A549 (cell line): ENCODE results near the gene GPANK1. TPM values are rescaled to one million over a fixed set of nuclear protein-coding genes. Genes with fewer than 3 reads are reported as not detected.

ENCODE experiments used
- ATAC-seq, 2 experiments: fragments of 200-7000 bp in 1 of 2; fragments of >200 bp in 1 of 2; cut with Nextera tagmentation in 1 of 2; cut with Tn5 transposase in 1 of 2; 3 replicates each; pipeline versions ENCODE4 v1.8.0 to v1.9.1; 2018 to 2020; ENCODE audit warnings: mild to moderate bottlenecking in 1 of 2, moderate library complexity in 1 of 2
- CTCF ChIA-PET: fragments of 300-600 bp; sonication (Branson Sonifier 250); formaldehyde crosslinking; extraction: SDS; loops from one replicate; lab custom pipeline; 2021; ENCODE audit warnings: antibody characterized with exemption, inconsistent platforms; lab: Yijun Ruan, JAX
- POLR2A ChIA-PET: fragments of 350-600 bp; formaldehyde crosslinking; extraction: SDS; loops from one replicate; lab custom pipeline; 2021; ENCODE audit warnings: antibody characterized with exemption, inconsistent platforms; lab: Yijun Ruan, JAX
- DNase-seq, 2 experiments: peaks; one replicate each; pipeline versions ENCODE4 v3.0.0 to v3.0.0-alpha.2; 2011 to 2016; ENCODE audit warnings: low read depth in 1 of 2, low spot score in 1 of 2
- FAIRE-seq: peaks from 2 replicates; lab custom pipeline; 2011; peaks lifted over from hg19 to GRCh38; lab: Jason Lieb, UNC
- H3K27ac ChIP-seq, 2 experiments: fragments of >200 bp; sonication (Bioruptor Twin); formaldehyde crosslinking; 3 replicates each; pipeline ENCODE4 v1.5.1; 2016 to 2017
- H3K4me1 ChIP-seq: fragments of >200 bp; sonication (Bioruptor Twin); formaldehyde crosslinking; 3 replicates; pipeline ENCODE4 v1.6.1; 2016
- H3K4me2 ChIP-seq: fragments of >200 bp; sonication (Bioruptor Twin); formaldehyde crosslinking; 3 replicates; pipeline ENCODE4 v1.6.1; 2016
- H3K4me3 ChIP-seq: fragments of >200 bp; sonication (Bioruptor Twin); formaldehyde crosslinking; 3 replicates; pipeline ENCODE4 v1.5.1; 2016
- H3K9me3 ChIP-seq: fragments of >200 bp; sonication (Bioruptor Twin); formaldehyde crosslinking; 3 replicates; pipeline ENCODE4 v1.6.1; 2016
- BHLHE40 ChIP-seq: IDR thresholded peaks from 2 replicates; pipeline ENCODE4 v1.6.1; 2012; ENCODE audit warnings: low read depth, low read length, inconsistent platforms
- CBX8 ChIP-seq: fragments of 200-600 bp; sonication (generic); IDR thresholded peaks from 2 replicates; pipeline ENCODE4 v1.6.1; 2016
- CHD4 ChIP-seq: fragments of 200-600 bp; sonication (generic); IDR thresholded peaks from 2 replicates; pipeline ENCODE4 v1.6.1; 2016; ENCODE audit warnings: antibody characterized with exemption, mild to moderate bottlenecking, borderline replicate concordance
- EHF ChIP-seq: fragments of 250-450 bp; sonication (Bioruptor Pico); IDR thresholded peaks from 2 replicates; pipeline ENCODE4 v1.5.0; 2020; ENCODE audit warnings: mild to moderate bottlenecking
- FOSB ChIP-seq: fragments of 250-450 bp; sonication (Bioruptor Pico); IDR thresholded peaks from 2 replicates; pipeline ENCODE4 v1.5.0; 2020; ENCODE audit warnings: mild to moderate bottlenecking, moderate library complexity
- FOXS1 ChIP-seq: fragments of 250-450 bp; sonication (Bioruptor Pico); IDR thresholded peaks from 2 replicates; pipeline ENCODE4 v1.5.0; 2020; ENCODE audit warnings: mild to moderate bottlenecking, moderate library complexity
- GATA3 ChIP-seq: IDR thresholded peaks from 2 replicates; pipeline ENCODE4 v1.6.1; 2012; ENCODE audit warnings: borderline replicate concordance
- HEYL ChIP-seq: fragments of 250-450 bp; sonication (Bioruptor Pico); IDR thresholded peaks from 2 replicates; pipeline ENCODE4 v1.8.0; 2021; ENCODE audit warnings: mild to moderate bottlenecking, moderate library complexity
- HOXB5 ChIP-seq: fragments of 250-450 bp; sonication (Bioruptor Pico); IDR thresholded peaks from 2 replicates; pipeline ENCODE4 v1.5.0; 2020; ENCODE audit warnings: mild to moderate bottlenecking, moderate library complexity
- JUNB ChIP-seq: fragments of >200 bp; sonication (Bioruptor Twin); formaldehyde crosslinking; IDR thresholded peaks from 2 replicates; pipeline ENCODE4 v1.6.1; 2016
- KDM5A ChIP-seq: fragments of 200-600 bp; sonication (generic); IDR thresholded peaks from 2 replicates; pipeline ENCODE4 v1.6.1; 2016; ENCODE audit warnings: antibody characterized with exemption, mild to moderate bottlenecking
- MAFK ChIP-seq: fragments of 450-650 bp; IDR thresholded peaks from 2 replicates; pipeline ENCODE4 v1.6.1; 2014; ENCODE audit not compliant: partially characterized antibody
- MAZ ChIP-seq: fragments of 150-350 bp; IDR thresholded peaks from 2 replicates; pipeline ENCODE4 v1.6.1; 2014; ENCODE audit warnings: antibody characterized with exemption, low read depth, low read length, borderline replicate concordance
- NPAS2 ChIP-seq: fragments of 250-450 bp; sonication (Bioruptor Pico); IDR thresholded peaks from 2 replicates; pipeline ENCODE4 v1.8.0; 2022; ENCODE audit warnings: mild to moderate bottlenecking, moderate library complexity, borderline replicate concordance
- POLR2A ChIP-seq: IDR thresholded peaks from 2 replicates; pipeline ENCODE4 v1.6.1; 2012; ENCODE audit warnings: mild to moderate bottlenecking, low read length
- RARB ChIP-seq: fragments of 250-450 bp; sonication (Bioruptor Pico); IDR thresholded peaks from 2 replicates; pipeline ENCODE4 v1.8.0; 2021; ENCODE audit warnings: mild to moderate bottlenecking, moderate library complexity
- SMC3 ChIP-seq: fragments of >200 bp; sonication (Bioruptor Twin); formaldehyde crosslinking; IDR thresholded peaks from 3 replicates; pipeline ENCODE4 v1.6.1; 2018; ENCODE audit warnings: inconsistent platforms
- TFCP2L1 ChIP-seq: fragments of 250-450 bp; sonication (Bioruptor Pico); IDR thresholded peaks from 2 replicates; pipeline ENCODE4 v1.5.0; 2021; ENCODE audit warnings: mild to moderate bottlenecking
- TP53 ChIP-seq: fragments of 250-450 bp; sonication (Bioruptor Pico); IDR thresholded peaks from 2 replicates; pipeline ENCODE4 v1.5.0; 2021; ENCODE audit warnings: mild to moderate bottlenecking, moderate library complexity
- ZC3H11A ChIP-seq: fragments of 450-650 bp; IDR thresholded peaks from 2 replicates; pipeline ENCODE4 v1.6.1; 2014; ENCODE audit warnings: antibody characterized with exemption, mild to moderate bottlenecking
- ZNF302 ChIP-seq: fragments of 250-450 bp; sonication (Bioruptor Pico); IDR thresholded peaks from 2 replicates; pipeline ENCODE4 v1.9.0; 2021; ENCODE audit warnings: inconsistent platforms, mild to moderate bottlenecking, moderate library complexity
- WGBS: methylation state at CpG from one replicate; pipeline ENCODE4 v1.1.6; 2017; ENCODE audit errors: missing lambda C conversion rate; 5-methylcytosine and 5-hydroxymethylcytosine counted together
- polyA plus RNA-seq, 4 experiments: library from polyadenylated mRNA; depleted of rRNA in 3 of 4; stranded (reverse); fragments of >200 nt; fragmentation: RNase III in 1 of 4; extraction: RNeasy Plus Mini Kit Qiagen cat#74134 plus additional on column Dnase treatment in 1 of 4; gene quantifications; 2 replicates in 3 of 4; 3 replicates in 1 of 4; pipeline ENCODE4 v1.2.3, GENCODE V29; 2011 to 2017
- TF ChIP-seq, protein P1 (sequence below): fragments of 250-450 bp; sonication (Bioruptor Pico); IDR thresholded peaks from 2 replicates; pipeline ENCODE4 v1.5.0; 2020; ENCODE audit warnings: low read depth, mild to moderate bottlenecking, moderate library complexity
- TF ChIP-seq, protein P2 (sequence below): fragments of >200 bp; sonication (Bioruptor Twin); formaldehyde crosslinking; IDR thresholded peaks from 2 replicates; pipeline ENCODE4 v1.6.1; 2016
- TF ChIP-seq, protein P3 (sequence below): fragments of 150-350 bp; IDR thresholded peaks from 2 replicates; pipeline ENCODE4 v1.6.1; 2014; ENCODE audit warnings: low read depth, mild to moderate bottlenecking, low read length
- TF ChIP-seq, protein P4 (sequence below): IDR thresholded peaks from 2 replicates; pipeline ENCODE4 v1.6.1; 2012
- TF ChIP-seq, protein P5 (sequence below): fragments of >200 bp; sonication (Bioruptor Twin); formaldehyde crosslinking; IDR thresholded peaks from 3 replicates; pipeline ENCODE4 v1.6.1; 2016
- TF ChIP-seq, protein P6 (sequence below): IDR thresholded peaks from 2 replicates; pipeline ENCODE4 v1.6.1; 2012; ENCODE audit warnings: low read depth, borderline replicate concordance

GPANK1 gene
- polyA plus RNA-seq, 2 of the 4 experiments (the other 2 are of a cell fraction) = 11.0 TPM

DNA sequence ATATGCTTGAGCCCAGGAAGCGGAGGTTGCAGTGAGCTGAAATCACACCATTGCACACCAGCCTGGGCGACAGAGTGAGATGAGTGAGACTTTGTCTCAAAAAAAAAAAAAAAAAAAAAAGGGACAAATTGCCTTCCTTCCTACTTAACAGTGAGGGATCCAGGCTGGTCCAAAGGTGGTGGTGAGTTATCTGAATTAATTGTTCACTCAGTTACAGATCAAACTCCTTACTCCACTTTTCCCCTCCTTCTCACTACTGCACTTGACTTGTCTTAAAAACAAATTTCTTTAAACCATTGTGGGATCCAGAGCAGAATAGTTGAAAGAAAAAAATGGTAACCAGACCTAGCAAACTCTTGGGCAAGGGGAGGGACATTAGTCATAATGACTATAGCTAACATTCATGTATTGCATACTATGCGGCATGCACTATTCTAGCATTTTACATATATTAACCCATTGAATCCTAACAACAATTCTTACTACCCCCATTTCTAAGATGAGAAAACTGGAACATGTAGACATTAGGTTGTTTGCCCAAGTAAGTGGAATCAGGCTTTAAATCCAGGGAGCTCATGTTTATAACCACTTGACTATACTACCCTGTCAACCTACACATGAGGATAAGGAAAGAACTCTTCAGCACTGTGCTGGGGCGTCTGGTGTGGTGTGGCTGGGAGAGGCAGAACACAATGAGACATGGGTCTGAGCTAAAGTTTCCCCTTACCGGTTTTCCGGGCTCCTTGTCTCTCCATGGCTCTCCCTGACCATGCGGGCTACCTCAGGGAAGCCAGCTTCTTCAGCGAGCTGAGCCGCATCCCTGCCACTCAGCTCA is 1.5 kb downstream of the GPANK1 start (continued):
- TF ChIP-seq, protein P1, sequence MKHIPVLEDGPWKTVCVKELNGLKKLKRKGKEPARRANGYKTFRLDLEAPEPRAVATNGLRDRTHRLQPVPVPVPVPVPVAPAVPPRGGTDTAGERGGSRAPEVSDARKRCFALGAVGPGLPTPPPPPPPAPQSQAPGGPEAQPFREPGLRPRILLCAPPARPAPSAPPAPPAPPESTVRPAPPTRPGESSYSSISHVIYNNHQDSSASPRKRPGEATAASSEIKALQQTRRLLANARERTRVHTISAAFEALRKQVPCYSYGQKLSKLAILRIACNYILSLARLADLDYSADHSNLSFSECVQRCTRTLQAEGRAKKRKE (CRISPR knock-in tag) = no peak
- TF ChIP-seq TP53 (CRISPR knock-in tag) (no peak), MAZ (no peak), JUNB (no peak), KDM5A (no peak), HOXB5 (CRISPR knock-in tag) (no peak)
- TF ChIP-seq, protein P2, sequence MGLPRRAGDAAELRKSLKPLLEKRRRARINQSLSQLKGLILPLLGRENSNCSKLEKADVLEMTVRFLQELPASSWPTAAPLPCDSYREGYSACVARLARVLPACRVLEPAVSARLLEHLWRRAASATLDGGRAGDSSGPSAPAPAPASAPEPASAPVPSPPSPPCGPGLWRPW = no peak
- TF ChIP-seq, protein P3, sequence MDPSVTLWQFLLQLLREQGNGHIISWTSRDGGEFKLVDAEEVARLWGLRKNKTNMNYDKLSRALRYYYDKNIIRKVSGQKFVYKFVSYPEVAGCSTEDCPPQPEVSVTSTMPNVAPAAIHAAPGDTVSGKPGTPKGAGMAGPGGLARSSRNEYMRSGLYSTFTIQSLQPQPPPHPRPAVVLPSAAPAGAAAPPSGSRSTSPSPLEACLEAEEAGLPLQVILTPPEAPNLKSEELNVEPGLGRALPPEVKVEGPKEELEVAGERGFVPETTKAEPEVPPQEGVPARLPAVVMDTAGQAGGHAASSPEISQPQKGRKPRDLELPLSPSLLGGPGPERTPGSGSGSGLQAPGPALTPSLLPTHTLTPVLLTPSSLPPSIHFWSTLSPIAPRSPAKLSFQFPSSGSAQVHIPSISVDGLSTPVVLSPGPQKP = no peak

DNA sequence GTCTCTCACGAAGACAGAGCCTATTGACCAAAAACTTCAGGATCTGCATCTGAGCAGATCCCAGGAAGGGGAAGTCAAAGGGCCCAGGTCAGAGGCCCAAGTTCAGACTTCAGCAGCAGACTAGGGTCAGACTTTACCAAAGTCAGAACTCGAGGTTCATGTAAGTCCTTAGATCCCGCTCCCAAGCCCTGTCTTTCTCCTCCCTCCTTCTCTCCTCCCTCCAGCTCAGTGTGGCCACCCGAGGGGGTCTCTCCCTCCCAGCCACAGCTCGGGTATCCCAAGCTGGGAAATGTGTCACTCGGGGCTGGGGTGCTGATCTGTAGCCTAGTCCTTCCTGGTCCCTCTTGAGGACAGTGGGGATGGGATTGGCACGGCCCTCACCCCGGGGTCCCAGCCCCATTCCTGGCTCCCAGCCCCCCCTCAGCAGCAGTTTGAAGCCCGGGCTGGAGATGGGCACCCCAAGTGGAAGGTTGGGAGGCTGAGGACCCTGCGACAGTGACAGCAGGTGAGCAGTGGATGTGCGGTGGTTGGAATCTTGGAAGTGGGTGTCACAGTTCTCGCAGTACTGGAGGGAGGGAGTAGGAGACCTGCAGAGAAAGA is 2.6 kb downstream of the GPANK1 start:
- FAIRE-seq (no peak), DNase-seq (no peak), ATAC-seq (no peak)
- H3K4me3 ChIP-seq = no peak overlapping the region
- no peaks in the 10 kb centered on the region for H3K9me3 ChIP-seq
- H3K4me2 ChIP-seq = no peak overlapping the region
- H3K27ac ChIP-seq = no peak overlapping the region
- TF ChIP-seq MAFK = no peak
- TF ChIP-seq POLR2A = no peak
- TF ChIP-seq MAZ = no peak
- TF ChIP-seq, protein P4, sequence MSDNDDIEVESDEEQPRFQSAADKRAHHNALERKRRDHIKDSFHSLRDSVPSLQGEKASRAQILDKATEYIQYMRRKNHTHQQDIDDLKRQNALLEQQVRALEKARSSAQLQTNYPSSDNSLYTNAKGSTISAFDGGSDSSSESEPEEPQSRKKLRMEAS = no peak
- no peak for TF ChIP-seq HEYL
- no peak for TF ChIP-seq CBX8
- TF ChIP-seq, protein P5, sequence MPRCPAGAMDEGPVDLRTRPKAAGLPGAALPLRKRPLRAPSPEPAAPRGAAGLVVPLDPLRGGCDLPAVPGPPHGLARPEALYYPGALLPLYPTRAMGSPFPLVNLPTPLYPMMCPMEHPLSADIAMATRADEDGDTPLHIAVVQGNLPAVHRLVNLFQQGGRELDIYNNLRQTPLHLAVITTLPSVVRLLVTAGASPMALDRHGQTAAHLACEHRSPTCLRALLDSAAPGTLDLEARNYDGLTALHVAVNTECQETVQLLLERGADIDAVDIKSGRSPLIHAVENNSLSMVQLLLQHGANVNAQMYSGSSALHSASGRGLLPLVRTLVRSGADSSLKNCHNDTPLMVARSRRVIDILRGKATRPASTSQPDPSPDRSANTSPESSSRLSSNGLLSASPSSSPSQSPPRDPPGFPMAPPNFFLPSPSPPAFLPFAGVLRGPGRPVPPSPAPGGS = no peak
- TF ChIP-seq GATA3 = no peak
- TF ChIP-seq, protein P6, sequence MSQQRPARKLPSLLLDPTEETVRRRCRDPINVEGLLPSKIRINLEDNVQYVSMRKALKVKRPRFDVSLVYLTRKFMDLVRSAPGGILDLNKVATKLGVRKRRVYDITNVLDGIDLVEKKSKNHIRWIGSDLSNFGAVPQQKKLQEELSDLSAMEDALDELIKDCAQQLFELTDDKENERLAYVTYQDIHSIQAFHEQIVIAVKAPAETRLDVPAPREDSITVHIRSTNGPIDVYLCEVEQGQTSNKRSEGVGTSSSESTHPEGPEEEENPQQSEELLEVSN = no peak
- TF ChIP-seq CHD4 = no peak
- TF ChIP-seq EHF (CRISPR knock-in tag) = no peak
- TF ChIP-seq FOSB = no peak
- TF ChIP-seq NPAS2 (CRISPR knock-in tag) = no peak
- TF ChIP-seq BHLHE40 = no peak
- TF ChIP-seq RARB = no peak
- TF ChIP-seq ZC3H11A = no peak
- TF ChIP-seq SMC3 = no peak
- no peak for TF ChIP-seq ZNF302 (CRISPR knock-in tag)
- no peak for TF ChIP-seq FOXS1 (CRISPR knock-in tag)
- TF ChIP-seq TFCP2L1 (CRISPR knock-in tag) = no peak
- ChIA-PET CTCF (interaction anchor here (0.6 to 1.9 kb wide), 4 partner anchors 9 to 117 kb away, joined by 3 to 12 read pairs (median 4); partner anchors contain the start of gene BAG6), POLR2A (interaction anchor here (0.9 kb wide), 1 partner anchor 10 kb away, joined by 3 read pairs; the partner anchor contains the start of gene BAG6)
- WGBS = 80% methylated on average over 9 of the region's 12 CpGs
- peaks cover 36% of the 10 kb centered on the region for H3K4me1 ChIP-seq
